H1 (cell line): Measurements from ENCODE around the gene KMT2A. TPM values are rescaled to one million over a fixed set of nuclear protein-coding genes. Genes with fewer than 3 reads are reported as not detected.

Source experiments
- CTCF ChIA-PET: fragments of 300-600 bp; sonication (Branson Sonifier 250); formaldehyde crosslinking; loops from one replicate; lab custom pipeline; 2021; ENCODE audit not compliant: partially characterized antibody; lab: Charles Lee
- POLR2A ChIA-PET: fragments of 300-600 bp; sonication (Branson Sonifier 250); formaldehyde crosslinking; loops from one replicate; lab custom pipeline; 2021; ENCODE audit warnings: inconsistent platforms; ENCODE audit not compliant: partially characterized antibody; lab: Charles Lee
- DNase-seq, 2 experiments: peaks; one replicate each; pipeline versions ENCODE4 v3.0.0 to v3.0.0-alpha.2; 2010 to 2022; ENCODE audit warnings: low spot score in 2 of 2, low read depth in 1 of 2, mixed read lengths in 1 of 2
- FAIRE-seq: peaks from 2 replicates; lab custom pipeline; 2011; peaks lifted over from hg19 to GRCh38; lab: Jason Lieb, UNC
- H2AFZ ChIP-seq: 2 replicates; pipeline ENCODE4 v1.8.1; 2012; ENCODE audit warnings: low read length, inconsistent platforms
- H2AK5ac ChIP-seq: 2 replicates; pipeline ENCODE4 v1.6.1; 2013; ENCODE audit warnings: low read depth, low read length
- H2BK120ac ChIP-seq: replicated peaks from 2 replicates; pipeline ENCODE3; 2013; ENCODE audit warnings: low read depth, low read length, inconsistent platforms
- H2BK12ac ChIP-seq: 2 replicates; pipeline ENCODE4 v1.6.1; 2013; ENCODE audit warnings: low read depth, low read length
- H2BK15ac ChIP-seq: 2 replicates; pipeline ENCODE4 v1.6.1; 2013; ENCODE audit warnings: low read length
- H2BK20ac ChIP-seq: 2 replicates; pipeline ENCODE4 v1.6.1; 2013; ENCODE audit warnings: low read length
- H2BK5ac ChIP-seq: 2 replicates; pipeline ENCODE4 v1.6.1; 2013; ENCODE audit warnings: low read depth, low read length
- H3K14ac ChIP-seq: 2 replicates; pipeline ENCODE4 v1.6.1; 2013; ENCODE audit warnings: inconsistent platforms; ENCODE audit not compliant: insufficient read length
- H3K18ac ChIP-seq: 2 replicates; pipeline ENCODE4 v1.6.1; 2013; ENCODE audit warnings: low read length; ENCODE audit errors: extremely low read depth
- H3K23ac ChIP-seq: 2 replicates; pipeline ENCODE4 v1.6.1; 2013; ENCODE audit warnings: inconsistent platforms; ENCODE audit not compliant: insufficient read length
- H3K23me2 ChIP-seq: 2 replicates; pipeline ENCODE4 v1.6.1; 2013; ENCODE audit warnings: low read depth, low read length
- H3K27ac ChIP-seq: 2 replicates; pipeline ENCODE4 v1.6.1; 2011; ENCODE audit warnings: low read depth, low read length, inconsistent platforms
- H3K27me3 ChIP-seq, 4 experiments: replicated peaks in 1 of 4; 1 replicate in 1 of 4; 2 replicates in 3 of 4; pipeline versions ENCODE4 v1.6.1 to v1.8.1; 2011 to 2013; ENCODE audit warnings: low read length in 3 of 4, mild to moderate bottlenecking in 3 of 4, inconsistent platforms in 2 of 4, mixed read lengths in 2 of 4, moderate library complexity in 1 of 4; ENCODE audit not compliant: control insufficient read depth in 3 of 4, insufficient read depth in 3 of 4; ENCODE audit errors: extremely low read depth in 1 of 4
- H3K36me3 ChIP-seq, 4 experiments: 2 replicates each; pipeline versions ENCODE4 v1.6.1 to v1.8.1; 2011 to 2013; ENCODE audit warnings: mild to moderate bottlenecking in 4 of 4, low read length in 3 of 4, moderate library complexity in 2 of 4, control low read depth in 1 of 4, inconsistent platforms in 1 of 4; ENCODE audit not compliant: insufficient read depth in 4 of 4, control insufficient read depth in 2 of 4
- H3K4ac ChIP-seq: replicated peaks from 2 replicates; pipeline ENCODE3; 2013; ENCODE audit warnings: low read length, low read depth, mixed read lengths, inconsistent platforms; ENCODE audit not compliant: insufficient read length
- H3K4me1 ChIP-seq, 4 experiments: replicated peaks in 1 of 4; 1 replicate in 1 of 4; 2 replicates in 3 of 4; pipeline versions ENCODE4 v1.6.1 to v1.8.1; 2011 to 2013; ENCODE audit warnings: low read length in 3 of 4, inconsistent platforms in 2 of 4, mixed read lengths in 1 of 4; ENCODE audit not compliant: insufficient read depth in 4 of 4, control insufficient read depth in 3 of 4
- H3K4me2 ChIP-seq, 2 experiments: 2 replicates each; pipeline versions ENCODE4 v1.6.1 to v1.8.1; 2011 to 2013; ENCODE audit warnings: low read depth in 2 of 2, low read length in 2 of 2, control low read depth in 1 of 2, inconsistent platforms in 1 of 2, mild to moderate bottlenecking in 1 of 2; ENCODE audit not compliant: insufficient read depth in 1 of 2
- H3K4me3 ChIP-seq, 4 experiments: fragments of 200-600, 300-600 bp in 1 of 4; sonication (generic), shearing (Covaris generic), sonication (Bioruptor Twin) in 1 of 4; 2 replicates each; pipeline versions ENCODE4 v1.5.1 to v1.8.1; 2011 to 2016; ENCODE audit warnings: low read length in 4 of 4, low read depth in 3 of 4, control low read depth in 2 of 4, inconsistent platforms in 2 of 4, mild to moderate bottlenecking in 2 of 4, mixed read lengths in 1 of 4, moderate library complexity in 1 of 4; ENCODE audit not compliant: insufficient read depth in 2 of 4; ENCODE audit errors: extremely low read depth in 1 of 4
- H3K56ac ChIP-seq: replicated peaks from 2 replicates; pipeline ENCODE3; 2013; ENCODE audit warnings: low read depth, mild to moderate bottlenecking, mixed read lengths, low read length, inconsistent platforms; ENCODE audit not compliant: insufficient read length
- H3K79me1 ChIP-seq: 2 replicates; pipeline ENCODE4 v1.6.1; 2013; ENCODE audit warnings: low read depth, low read length, control low read depth
- H3K79me2 ChIP-seq, 2 experiments: 2 replicates each; pipeline versions ENCODE4 v1.6.1 to v1.8.1; 2012 to 2013; ENCODE audit warnings: low read length in 2 of 2, mild to moderate bottlenecking in 2 of 2, inconsistent platforms in 1 of 2; ENCODE audit not compliant: insufficient read depth in 2 of 2, control insufficient read depth in 1 of 2
- H3K9ac ChIP-seq, 4 experiments: replicated peaks in 1 of 4; 1 replicate in 1 of 4; 2 replicates in 3 of 4; pipeline versions ENCODE4 v1.6.1 to v1.8.1; 2011 to 2013; ENCODE audit warnings: low read depth in 3 of 4, low read length in 3 of 4, control low read depth in 2 of 4, mild to moderate bottlenecking in 2 of 4, moderate library complexity in 2 of 4, inconsistent platforms in 1 of 4; ENCODE audit errors: extremely low read depth in 1 of 4
- H3K9me3 ChIP-seq, 2 experiments: 2 replicates each; pipeline versions ENCODE4 v1.6.1 to v1.8.1; 2012 to 2013; ENCODE audit warnings: mild to moderate bottlenecking in 2 of 2, moderate library complexity in 2 of 2, control low read depth in 1 of 2, inconsistent platforms in 1 of 2, low read depth in 1 of 2, low read length in 1 of 2, mixed read lengths in 1 of 2; ENCODE audit not compliant: insufficient read depth in 2 of 2
- H4K20me1 ChIP-seq, 2 experiments: replicated peaks in 1 of 2; 2 replicates each; pipeline versions ENCODE3 to v1.8.1; 2011 to 2013; ENCODE audit warnings: inconsistent platforms in 2 of 2, low read length in 2 of 2, mild to moderate bottlenecking in 1 of 2; ENCODE audit not compliant: insufficient read depth in 2 of 2, control insufficient read depth in 1 of 2
- H4K5ac ChIP-seq: 2 replicates; pipeline ENCODE4 v1.6.1; 2013; ENCODE audit warnings: low read length, low read depth, mixed read lengths, inconsistent platforms; ENCODE audit not compliant: insufficient read length
- H4K8ac ChIP-seq: 2 replicates; pipeline ENCODE4 v1.8.0; 2013; ENCODE audit warnings: mild to moderate bottlenecking, moderate library complexity, low read length, inconsistent platforms; ENCODE audit not compliant: insufficient read depth; ENCODE audit errors: extremely low read depth
- H4K91ac ChIP-seq: replicated peaks from 2 replicates; pipeline ENCODE3; 2013; ENCODE audit warnings: low read length, mixed read lengths, inconsistent platforms; ENCODE audit not compliant: insufficient read length
- GTF2F1 ChIP-seq: IDR thresholded peaks from 2 replicates; pipeline ENCODE4 v1.6.1; 2012; ENCODE audit warnings: low read depth, low read length, improper control_type of control experiment, borderline replicate concordance
- KDM1A ChIP-seq: fragments of 200-600, 300-600 bp; sonication (generic); IDR thresholded peaks from 2 replicates; pipeline ENCODE4 v1.7.1; 2016; ENCODE audit warnings: mild to moderate bottlenecking, low read length, borderline replicate concordance
- KDM4A ChIP-seq: IDR thresholded peaks from one replicate; pipeline ENCODE4 v1.7.1; 2012; ENCODE audit warnings: low read depth, mild to moderate bottlenecking, moderate library complexity, low read length, inconsistent platforms; ENCODE audit not compliant: severe bottlenecking
- SP1 ChIP-seq: IDR thresholded peaks from 2 replicates; pipeline ENCODE4 v1.6.1; 2011; ENCODE audit warnings: low read depth, low read length
- SUZ12 ChIP-seq: fragments of 200-600 bp; sonication (generic); IDR thresholded peaks from 2 replicates; pipeline ENCODE4 v1.6.1; 2012; ENCODE audit warnings: mild to moderate bottlenecking, inconsistent platforms, low read length, moderate library complexity, mixed read lengths
- WGBS, 2 experiments: shearing (Covaris generic) in 1 of 2; methylation state at CpG; one replicate each; pipeline versions ENCODE4 v1.1.6 to v1.1.7; 2013 to 2015; ENCODE audit warnings: low lambda C conversion rate in 2 of 2, mixed read lengths in 2 of 2, inconsistent platforms in 1 of 2, low coverage in 1 of 2, missing lambda C conversion rate in 1 of 2; ENCODE audit not compliant: insufficient replicate concordance in 2 of 2, insufficient coverage in 1 of 2, insufficient read length in 1 of 2; ENCODE audit errors: extremely low coverage in 1 of 2, missing lambda C conversion rate in 1 of 2; 5-methylcytosine and 5-hydroxymethylcytosine counted together
- polyA plus RNA-seq, 7 experiments: library from polyadenylated mRNA; depleted of rRNA in 3 of 7; stranded (reverse) in 5 of 7; unstranded in 2 of 7; fragments of >200 nt in 5 of 7; fragments of 200-250 nt in 2 of 7; gene quantifications; 1 replicate in 5 of 7; 2 replicates in 1 of 7; 4 replicates in 1 of 7; pipeline versions ENCODE4 v1.2.1 to v1.2.3, GENCODE V29; 2011 to 2013; ENCODE audit warnings: missing spikeins in 2 of 7, mixed read lengths in 2 of 7
- total RNA-seq: library from RNA; stranded (reverse); fragmentation: NEBNext Ultra II Directional; extraction: Animal tissue kit (Norgen Biotek cat#: 25700); gene quantifications from 2 replicates; pipeline ENCODE4 v1.2.1, GENCODE V29; 2021

Gene KMT2A
- total and polyA plus RNA-seq, 2 of the 8 experiments (the other 6 are each of a cell fraction or from before 2014, with no cell fraction given): 35.9 to 62.1 TPM

DNA sequence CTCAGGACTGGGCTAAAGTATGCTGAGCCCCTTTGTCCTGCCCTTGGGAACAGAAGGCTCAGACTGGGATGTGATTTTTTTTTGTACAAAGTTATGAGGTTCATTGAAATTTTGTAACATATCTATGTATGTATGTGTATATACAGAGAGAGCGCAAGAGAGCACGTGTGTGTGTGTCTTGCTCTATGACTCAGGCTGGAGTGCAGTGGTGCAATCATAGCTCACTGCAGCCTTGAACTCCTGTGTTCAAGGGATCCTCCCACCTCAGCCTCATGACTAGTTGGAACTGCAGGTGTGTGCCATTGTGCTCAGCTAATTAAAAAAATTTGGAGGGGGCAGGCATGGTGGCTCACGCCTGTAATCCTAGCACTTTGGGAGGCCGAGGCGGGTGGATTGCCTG, 100.4 kb downstream of the KMT2A start:
- H2AK5ac ChIP-seq: no peak overlapping the region
- ChIA-PET CTCF (interaction anchor here (0.6 to 1.1 kb wide), 3 partner anchors 32 to 222 kb away, joined by 3 to 4 read pairs (median 3); no protein-coding TSS in a partner anchor), POLR2A (interaction anchor here (0.6 to 1.0 kb wide), 2 partner anchors 21 to 103 kb away, joined by 3 to 4 read pairs; no protein-coding TSS in a partner anchor)
- no peak overlapping the region for H2BK120ac ChIP-seq
- no peak for TF ChIP-seq SUZ12
- no peak for TF ChIP-seq GTF2F1
- no peak for TF ChIP-seq KDM1A
- TF ChIP-seq SP1: no peak
- TF ChIP-seq KDM4A: no peak
- H3K9me3 ChIP-seq: no peaks in the 10 kb centered on the region
- no peak overlapping the region for H3K27ac ChIP-seq
- H3K18ac ChIP-seq: no peak overlapping the region
- peaks cover 0 to 1% of the 10 kb centered on the region in 2 experiments for H4K20me1 ChIP-seq
- H2AFZ ChIP-seq: no peak overlapping the region
- FAIRE-seq (no peak), DNase-seq (no peak)
- no peak overlapping the region for H3K56ac ChIP-seq
- H3K36me3 ChIP-seq: no peaks in the 10 kb centered on the region; a peak in 1 of 8 replicates
- H4K91ac ChIP-seq: no peak overlapping the region
- H3K27me3 ChIP-seq: no peaks in the 10 kb centered on the region
- H2BK5ac ChIP-seq: no peak overlapping the region
- H3K4me3 ChIP-seq: no peak overlapping the region
- 82% methylated on average over 5 of the region's 5 CpGs; no CpG with 5 or more reads in 1 of the 2 experiments for WGBS, 2 experiments
- no peak overlapping the region for H2BK12ac ChIP-seq
- no peak overlapping the region for H2BK20ac ChIP-seq
- H3K4me1 ChIP-seq: peaks cover 0 to 4% (median 2%) of the 10 kb centered on the region in 4 experiments; a peak in 4 of 7 replicates
- H3K23me2 ChIP-seq: no peaks in the 10 kb centered on the region; the same call in 1 of the 2 replicates
- no peak overlapping the region for H3K4ac ChIP-seq
- 0 out of 2 replicates have a peak, but pooled peaks cover 2% of the 10 kb centered on the region for H3K79me1 ChIP-seq
- no peak overlapping the region for H3K4me2 ChIP-seq
- H3K14ac ChIP-seq: no peak overlapping the region
- no peak overlapping the region for H4K5ac ChIP-seq
- no peak overlapping the region for H4K8ac ChIP-seq
- H2BK15ac ChIP-seq: no peak overlapping the region
- no peaks in the 10 kb centered on the region for H3K79me2 ChIP-seq
- no peak overlapping the region for H3K23ac ChIP-seq
- no peak overlapping the region for H3K9ac ChIP-seq
